WTC11 (cell line): ENCODE measurements around the gene CACHD1.

Source experiments
- CREB1 ChIP-seq: sonication (generic); formaldehyde crosslinking; IDR thresholded peaks from 2 replicates; pipeline ENCODE4 v1.8.0; 2023; ENCODE audit warnings: mild to moderate bottlenecking, missing genetic modification reagents
- ELF4 ChIP-seq: sonication (generic); formaldehyde crosslinking; IDR thresholded peaks from 2 replicates; pipeline ENCODE4 v1.8.1; 2022; ENCODE audit warnings: low read depth, mild to moderate bottlenecking, moderate library complexity, missing genetic modification reagents
- ESRRA ChIP-seq: sonication (generic); formaldehyde crosslinking; IDR thresholded peaks from 2 replicates; pipeline ENCODE4 v1.8.1; 2022; ENCODE audit warnings: mild to moderate bottlenecking, missing genetic modification reagents, borderline replicate concordance
- KAT7 ChIP-seq: sonication (generic); formaldehyde crosslinking; IDR thresholded peaks from 2 replicates; pipeline ENCODE4 v1.8.1; 2023; ENCODE audit warnings: missing genetic modification reagents, mild to moderate bottlenecking, borderline replicate concordance
- MXD4 ChIP-seq: fragments of 250-450 bp; sonication (Bioruptor Pico); IDR thresholded peaks from 2 replicates; pipeline ENCODE4 v1.8.0; 2021; ENCODE audit warnings: mild to moderate bottlenecking, moderate library complexity, borderline replicate concordance
- NFE2L1 ChIP-seq: sonication (generic); formaldehyde crosslinking; IDR thresholded peaks from 2 replicates; pipeline ENCODE4 v1.8.1; 2023; ENCODE audit warnings: missing genetic modification reagents
- NR3C1 ChIP-seq: sonication (generic); formaldehyde crosslinking; conservative IDR thresholded peaks from 2 replicates; pipeline ENCODE4 v1.8.1; 2023; ENCODE audit warnings: low read depth, mild to moderate bottlenecking, missing genetic modification reagents
- RELA ChIP-seq: sonication (generic); formaldehyde crosslinking; IDR thresholded peaks from 2 replicates; pipeline ENCODE4 v1.8.1; 2022; ENCODE audit warnings: missing genetic modification reagents, mild to moderate bottlenecking, borderline replicate concordance
- TCF7 ChIP-seq: sonication (generic); formaldehyde crosslinking; IDR thresholded peaks from 2 replicates; pipeline ENCODE4 v1.8.0; 2022; ENCODE audit warnings: mild to moderate bottlenecking, low read depth, missing genetic modification reagents, moderate library complexity
- ZBTB21 ChIP-seq: sonication (generic); formaldehyde crosslinking; IDR thresholded peaks from 2 replicates; pipeline ENCODE4 v1.8.1; 2023; ENCODE audit warnings: mild to moderate bottlenecking, missing genetic modification reagents, borderline replicate concordance
- ZNF263 ChIP-seq: sonication (generic); formaldehyde crosslinking; IDR thresholded peaks from 2 replicates; pipeline ENCODE4 v1.8.1; 2022; ENCODE audit warnings: low read depth, mild to moderate bottlenecking, moderate library complexity, missing genetic modification reagents
- TF ChIP-seq, protein P1 (sequence below): fragments of 200-600 bp; IDR thresholded peaks from 2 replicates; pipeline ENCODE4 v1.8.0; 2022; ENCODE audit warnings: antibody characterized with exemption
- TF ChIP-seq, protein P2 (sequence below): sonication (generic); formaldehyde crosslinking; IDR thresholded peaks from 2 replicates; pipeline ENCODE4 v1.8.1; 2023; ENCODE audit warnings: mild to moderate bottlenecking, missing genetic modification reagents, moderate library complexity
- TF ChIP-seq, protein P3 (sequence below): sonication (generic); formaldehyde crosslinking; conservative IDR thresholded peaks from 2 replicates; pipeline ENCODE4 v1.8.1; 2022; ENCODE audit warnings: mild to moderate bottlenecking, missing genetic modification reagents

DNA sequence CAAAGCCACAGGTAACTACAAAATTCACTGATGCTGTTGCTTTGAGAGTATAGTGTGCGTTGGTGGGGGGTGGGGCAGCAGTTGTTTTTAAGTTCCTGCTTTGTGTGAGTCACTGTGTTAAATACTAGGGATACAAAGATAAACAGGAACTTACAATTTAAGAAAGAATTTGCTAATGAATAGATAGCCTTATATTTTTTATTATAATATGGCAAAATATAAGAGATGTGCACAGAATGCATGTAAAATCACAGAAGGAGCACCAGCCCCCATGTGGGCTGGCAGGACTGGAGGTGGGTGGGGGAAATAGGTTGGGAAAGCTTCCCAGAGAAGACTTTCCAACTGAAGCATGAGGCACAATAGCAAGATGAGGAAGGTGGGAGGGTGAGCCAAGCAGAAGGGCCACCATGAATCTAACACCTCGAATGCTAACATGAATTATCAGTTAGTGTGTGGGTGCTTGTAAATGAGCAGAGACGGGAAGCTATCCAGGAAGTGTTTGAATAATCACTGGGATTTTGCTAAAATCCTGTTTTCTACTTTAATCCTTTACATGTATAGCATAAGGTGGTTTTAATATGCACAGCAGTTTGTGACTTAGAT is 217.9 kb downstream of the CACHD1 start:
- TF ChIP-seq ELF4 (CRISPR knock-in tag) (no peak), MXD4 (no peak), RELA (CRISPR knock-in tag) (no peak), NFE2L1 (CRISPR knock-in tag) (no peak), NR3C1 (CRISPR knock-in tag) (no peak), KAT7 (CRISPR knock-in tag) (no peak), TCF7 (no peak), ZBTB21 (CRISPR knock-in tag) (no peak), ZNF263 (CRISPR knock-in tag) (no peak), ESRRA (no peak), CREB1 (CRISPR knock-in tag) (no peak)
- TF ChIP-seq, protein P1, sequence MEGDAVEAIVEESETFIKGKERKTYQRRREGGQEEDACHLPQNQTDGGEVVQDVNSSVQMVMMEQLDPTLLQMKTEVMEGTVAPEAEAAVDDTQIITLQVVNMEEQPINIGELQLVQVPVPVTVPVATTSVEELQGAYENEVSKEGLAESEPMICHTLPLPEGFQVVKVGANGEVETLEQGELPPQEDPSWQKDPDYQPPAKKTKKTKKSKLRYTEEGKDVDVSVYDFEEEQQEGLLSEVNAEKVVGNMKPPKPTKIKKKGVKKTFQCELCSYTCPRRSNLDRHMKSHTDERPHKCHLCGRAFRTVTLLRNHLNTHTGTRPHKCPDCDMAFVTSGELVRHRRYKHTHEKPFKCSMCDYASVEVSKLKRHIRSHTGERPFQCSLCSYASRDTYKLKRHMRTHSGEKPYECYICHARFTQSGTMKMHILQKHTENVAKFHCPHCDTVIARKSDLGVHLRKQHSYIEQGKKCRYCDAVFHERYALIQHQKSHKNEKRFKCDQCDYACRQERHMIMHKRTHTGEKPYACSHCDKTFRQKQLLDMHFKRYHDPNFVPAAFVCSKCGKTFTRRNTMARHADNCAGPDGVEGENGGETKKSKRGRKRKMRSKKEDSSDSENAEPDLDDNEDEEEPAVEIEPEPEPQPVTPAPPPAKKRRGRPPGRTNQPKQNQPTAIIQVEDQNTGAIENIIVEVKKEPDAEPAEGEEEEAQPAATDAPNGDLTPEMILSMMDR: no peak
- TF ChIP-seq, protein P2, sequence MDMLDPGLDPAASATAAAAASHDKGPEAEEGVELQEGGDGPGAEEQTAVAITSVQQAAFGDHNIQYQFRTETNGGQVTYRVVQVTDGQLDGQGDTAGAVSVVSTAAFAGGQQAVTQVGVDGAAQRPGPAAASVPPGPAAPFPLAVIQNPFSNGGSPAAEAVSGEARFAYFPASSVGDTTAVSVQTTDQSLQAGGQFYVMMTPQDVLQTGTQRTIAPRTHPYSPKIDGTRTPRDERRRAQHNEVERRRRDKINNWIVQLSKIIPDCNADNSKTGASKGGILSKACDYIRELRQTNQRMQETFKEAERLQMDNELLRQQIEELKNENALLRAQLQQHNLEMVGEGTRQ (CRISPR knock-in tag): no peak
- TF ChIP-seq, protein P3, sequence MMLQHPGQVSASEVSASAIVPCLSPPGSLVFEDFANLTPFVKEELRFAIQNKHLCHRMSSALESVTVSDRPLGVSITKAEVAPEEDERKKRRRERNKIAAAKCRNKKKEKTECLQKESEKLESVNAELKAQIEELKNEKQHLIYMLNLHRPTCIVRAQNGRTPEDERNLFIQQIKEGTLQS (CRISPR knock-in tag): no peak
